Measurements from ENCODE around the gene RBL1.

Gene RBL1

GRCh38 chr20:36956016-36956415 is 139.8 kb downstream of the RBL1 start:
- TF ChIP-seq ELF4 (IDR thresholded peaks at IDR 0.05) (no peak), TARDBP (IDR thresholded peaks at IDR 0.05) (no peak), FOXM1 (IDR thresholded peaks at IDR 0.05; ENCODE audit: borderline replicate concordance) (no peak), NFRKB (IDR thresholded peaks at IDR 0.05) (no peak), LEF1 (IDR thresholded peaks at IDR 0.05; ENCODE audit: borderline replicate concordance) (no peak), ZNF384 (IDR thresholded peaks at IDR 0.05) (no peak), CTBP1 (IDR thresholded peaks at IDR 0.05; ENCODE audit: borderline replicate concordance) (no peak), PKNOX1 (IDR thresholded peaks at IDR 0.05) (no peak), FOXK2 (IDR thresholded peaks at IDR 0.05) (no peak), FOXA1 (IDR thresholded peaks at IDR 0.05) (no peak), L3MBTL2 (conservative IDR thresholded peaks at IDR 0.05) (no peak), BHLHE40 (IDR thresholded peaks at IDR 0.05; ENCODE audit: borderline replicate concordance) (no peak)
- no peak for DNase-seq (ENCODE audit: extremely low spot score)
- ChIA-PET POLR2A (no interaction called here), CTCF (no interaction called here)

- CTCF ChIA-PET, result no interaction called here
- POLR2A ChIA-PET, result no interaction called here
- DNase-seq (ENCODE audit: extremely low spot score), result peak; percentile 11
- no peak for TF ChIP-seq SP1 (IDR thresholded peaks at IDR 0.05)
- no peak for TF ChIP-seq FOXK2 (IDR thresholded peaks at IDR 0.05)
- TF ChIP-seq TARDBP (IDR thresholded peaks at IDR 0.05), result no peak
- TF ChIP-seq NFRKB (IDR thresholded peaks at IDR 0.05), result no peak
- no peak for TF ChIP-seq ARNT (IDR thresholded peaks at IDR 0.05)
- no peak for TF ChIP-seq CTBP1 (IDR thresholded peaks at IDR 0.05; ENCODE audit: borderline replicate concordance)
- no peak for TF ChIP-seq L3MBTL2 (conservative IDR thresholded peaks at IDR 0.05)
- no peak for TF ChIP-seq HDGF (IDR thresholded peaks at IDR 0.05; ENCODE audit: borderline replicate concordance)
- no peak for TF ChIP-seq ZNF384 (IDR thresholded peaks at IDR 0.05)
- TF ChIP-seq FOXA1 (IDR thresholded peaks at IDR 0.05), result no peak
- no peak for TF ChIP-seq LEF1 (IDR thresholded peaks at IDR 0.05; ENCODE audit: borderline replicate concordance)
- TF ChIP-seq PKNOX1 (IDR thresholded peaks at IDR 0.05), result no peak
- TF ChIP-seq ELF4 (IDR thresholded peaks at IDR 0.05), result no peak
- TF ChIP-seq FOXM1 (IDR thresholded peaks at IDR 0.05; ENCODE audit: borderline replicate concordance), result no peak
Measured at GRCh38 chr20:36951979-36952738, 143.6 kb downstream of the RBL1 start.

DNA sequence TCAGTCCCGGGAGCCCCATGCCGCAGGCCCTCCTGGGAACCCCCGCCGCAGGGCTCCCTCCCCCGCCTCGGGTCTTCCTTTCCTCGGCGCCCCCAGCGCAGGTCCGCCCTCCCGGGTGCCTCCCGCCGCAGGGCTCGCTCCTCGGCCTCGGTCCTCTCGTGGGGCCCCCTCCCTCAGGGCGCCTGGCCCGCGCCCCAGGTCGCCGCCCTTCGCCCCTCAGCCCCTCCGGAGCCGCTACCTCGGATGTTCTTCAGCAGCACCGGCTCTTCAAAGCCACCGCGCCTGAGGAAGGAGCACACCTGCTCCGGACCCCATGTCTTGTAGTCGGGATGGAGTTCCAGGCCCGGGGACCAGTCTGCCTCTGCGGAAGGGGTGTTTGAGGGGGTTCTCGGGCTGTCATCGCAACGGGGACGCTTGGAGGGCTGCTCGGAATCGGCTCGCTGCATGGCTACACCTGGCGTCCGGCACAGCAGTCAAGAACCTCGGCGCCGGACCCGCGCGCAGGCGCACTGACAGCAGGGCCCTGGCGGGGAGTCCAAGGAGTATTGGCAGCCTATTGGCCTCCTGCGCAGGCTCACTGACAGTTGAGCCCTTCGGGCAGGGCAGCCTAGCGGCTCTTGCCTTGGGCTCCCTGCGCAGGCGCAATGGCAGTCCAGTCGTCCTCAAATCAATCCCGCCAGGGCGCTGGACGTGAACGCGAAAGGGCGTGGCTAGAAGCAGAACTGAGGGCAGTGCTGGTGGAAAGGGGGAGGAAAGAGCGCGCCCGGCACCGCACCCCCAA is 144.4 kb downstream of the RBL1 start, which contains the start of gene SAMHD1:
SAMHD1 (minus strand) TSS at position 511 of the 781 bp plus-strand sequence; CDS start at position 446, 65 bp downstream.
- CTCF ChIA-PET, result no interaction called here
- POLR2A ChIA-PET, result no interaction called here
- DNase-seq (ENCODE audit: extremely low spot score), result peak; percentile 100
- TF ChIP-seq NFRKB (IDR thresholded peaks at IDR 0.05), result no peak
- peak; percentile 80 for TF ChIP-seq PKNOX1 (IDR thresholded peaks at IDR 0.05)
- TF ChIP-seq L3MBTL2 (conservative IDR thresholded peaks at IDR 0.05), result peak; percentile 67

GRCh38 chr20:36950414-36951197 is 145.2 kb downstream of the RBL1 start:
- CTCF ChIA-PET, result interaction anchor here (0.6 kb wide), 1 partner anchor 71 kb away, joined by 3 read pairs; no protein-coding TSS in a partner anchor
- 0 out of 2 replicates have a peak, but pooled peaks have one; percentile 12 for TF ChIP-seq L3MBTL2 (conservative IDR thresholded peaks at IDR 0.05)
- no peak for TF ChIP-seq ARNT (IDR thresholded peaks at IDR 0.05)

More at GRCh38 chr20:36950414-36951197, 145.2 kb downstream of the RBL1 start:
- POLR2A ChIA-PET, result no interaction called here
- DNase-seq (ENCODE audit: extremely low spot score), result peak; percentile 42

All from HEK293T (cell line).